ENCODE measurements around the gene DLL4. TPM values are rescaled to one million over a fixed set of nuclear protein-coding genes. Genes with fewer than 3 reads are reported as not detected.

Gene DLL4
- total RNA-seq = 33.8 and 72.7 TPM in 2 replicates

GRCh38 chr15:40928821-40929659, at the start of gene DLL4:
DLL4 (plus strand) TSS chr15:40929340; CDS start chr15:40929669, 329 bp downstream.

GRCh38 chr15:40893733-40894680, 35.1 kb upstream of the DLL4 start, which contains the start of gene VPS18:
VPS18 (plus strand) TSS chr15:40894450; CDS start chr15:40894769, 319 bp downstream.

GRCh38 chr15:40952901-40953712, 24.0 kb downstream of the DLL4 start, which contains the start of gene CHAC1:
CHAC1 (plus strand) TSS chr15:40953471; CDS start chr15:40953584, 113 bp downstream.

Small RNAs within 50 kb of the gene (small RNA-seq; reads per million reads assigned to genes)
- gene ISCA1P4 = not detected

Other genes starting within 250 kb of the DLL4 start
- 10.2 and 12.1 TPM in 2 replicates for gene RAD51, start 234.2 kb upstream of the DLL4 start, total RNA-seq
- 28.3 and 32.8 TPM in 2 replicates for gene RMDN3, start 174.1 kb upstream of the DLL4 start, total RNA-seq
- 4.5 and 7.4 TPM in 2 replicates for gene GCHFR, start 165.3 kb upstream of the DLL4 start, total RNA-seq
- 0.40 and 1.0 TPM in 2 replicates for gene C15orf62, start 159.4 kb upstream of the DLL4 start, total RNA-seq
- gene ZFYVE19, start 122.3 kb upstream of the DLL4 start, total RNA-seq = 18.5 and 27.3 TPM in 2 replicates
- 21.8 and 35.0 TPM in 2 replicates for gene DNAJC17, start 121.9 kb upstream of the DLL4 start, total RNA-seq
- not detected in 2 replicates for gene PPP1R14D, start 100.6 kb upstream of the DLL4 start, total RNA-seq
- gene SPINT1, start 85.3 kb upstream of the DLL4 start, total RNA-seq = 0.93 and 1.4 TPM in 2 replicates
- not detected in 2 replicates for gene RHOV, start 55.1 kb upstream of the DLL4 start, total RNA-seq
- 38.8 and 42.5 TPM in 2 replicates for gene VPS18, start 34.9 kb upstream of the DLL4 start, total RNA-seq
- 3.7 and 5.1 TPM in 2 replicates for gene CHAC1, start 24.1 kb downstream of the DLL4 start, total RNA-seq
- 31.9 and 32.8 TPM in 2 replicates for gene INO80, start 186.9 kb downstream of the DLL4 start, total RNA-seq

Measured in thoracic aorta endothelial cell (primary cell).